Stimulated activated CD4-positive, alpha-beta T cell treated with anti-CD3 and anti-CD28 coated beads, Interleukin-12 subunit alpha, Interleukin-12 subunit beta, amount 100 ng/mL, for 48 hours (primary cell): Measurements from ENCODE around the gene IPO11.
"Not testable (repeated sequence)": the region's sequence is repeated elsewhere in the genome, so short reads cannot be mapped to it uniquely, and the experiment has no call there.

ENCODE experiments used
- DNase-seq, 3 donors: peaks; one replicate each; pipeline ENCODE4 v3.0.0-alpha.2; 2020; ENCODE audit warnings: low read depth in 2 of 3, low spot score in 1 of 3

IPO11 gene

DNA sequence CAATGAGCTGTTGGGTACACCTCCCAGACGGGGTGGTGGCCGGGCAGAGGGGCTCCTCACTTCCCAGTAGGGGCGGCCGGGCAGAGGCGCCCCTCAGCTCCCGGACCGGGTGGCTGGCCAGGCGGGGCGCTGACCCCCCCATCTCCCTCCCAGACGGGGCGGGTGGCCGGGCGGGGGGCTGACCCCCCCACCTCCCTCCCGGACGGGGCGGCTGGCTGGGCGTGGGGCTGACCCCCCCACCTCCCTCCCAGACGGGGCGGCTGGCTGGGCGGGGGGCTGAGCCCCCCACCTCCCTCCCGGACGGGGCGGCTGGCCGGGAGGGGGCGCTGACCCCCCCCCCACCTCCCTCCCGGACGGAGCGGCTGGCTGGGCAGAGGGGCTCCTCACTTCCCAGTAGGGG is 100.5 kb downstream of the IPO11 start:
- not testable (repeated sequence) for DNase-seq

- no peak for DNase-seq
These were observed 102.1 kb downstream of the IPO11 start for GRCh38 chr5:62514510-62515119.

DNA sequence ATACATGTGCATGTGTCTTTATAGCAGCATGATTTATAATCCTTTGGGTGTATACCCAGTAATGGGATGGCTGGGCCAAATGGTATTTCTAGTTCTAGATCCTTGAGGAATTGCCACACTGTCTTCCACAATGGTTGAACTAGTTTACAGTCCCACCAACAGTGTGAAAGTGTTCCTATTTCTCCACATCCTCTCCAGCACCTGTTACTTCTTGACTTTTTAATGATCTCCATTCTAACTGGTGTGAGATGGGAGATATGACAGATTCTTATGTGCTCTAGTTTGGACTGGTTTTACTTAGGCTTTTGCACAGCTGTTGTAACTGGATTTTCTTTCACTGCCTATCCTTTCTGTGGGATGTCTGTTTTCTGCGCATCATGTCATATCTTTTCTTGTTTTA is 108.2 kb downstream of the IPO11 start:
- not testable (repeated sequence) for DNase-seq

- DNase-seq: no peak
These were observed 108.8 kb downstream of the IPO11 start for GRCh38 chr5:62521319-62521718.

DNA sequence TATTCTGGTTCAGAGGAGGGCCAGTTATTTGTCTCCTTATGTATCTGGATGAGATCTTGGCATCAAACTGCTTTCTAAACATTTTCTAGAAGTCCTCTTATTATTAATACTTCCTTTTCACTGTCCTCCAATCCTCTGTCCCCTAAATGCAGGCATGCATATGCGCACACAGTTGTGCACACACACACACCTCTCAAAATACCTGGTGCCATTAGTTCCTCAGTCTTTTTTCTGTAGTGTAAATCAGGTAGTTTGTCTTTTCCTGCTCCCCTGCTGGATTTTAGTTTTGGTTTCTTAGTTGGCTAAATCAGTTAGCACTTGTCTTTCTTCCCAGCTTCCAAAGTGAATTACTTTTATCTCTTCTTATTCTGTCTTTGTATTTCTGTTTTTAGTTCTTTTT is 110.2 kb downstream of the IPO11 start:
- DNase-seq: no peak

GRCh38 chr5:62533597-62533996 is 121.0 kb downstream of the IPO11 start:
- DNase-seq: no peak

- DNase-seq: no peak
These were observed 122.1 kb downstream of the IPO11 start for GRCh38 chr5:62534461-62535236.

DNA sequence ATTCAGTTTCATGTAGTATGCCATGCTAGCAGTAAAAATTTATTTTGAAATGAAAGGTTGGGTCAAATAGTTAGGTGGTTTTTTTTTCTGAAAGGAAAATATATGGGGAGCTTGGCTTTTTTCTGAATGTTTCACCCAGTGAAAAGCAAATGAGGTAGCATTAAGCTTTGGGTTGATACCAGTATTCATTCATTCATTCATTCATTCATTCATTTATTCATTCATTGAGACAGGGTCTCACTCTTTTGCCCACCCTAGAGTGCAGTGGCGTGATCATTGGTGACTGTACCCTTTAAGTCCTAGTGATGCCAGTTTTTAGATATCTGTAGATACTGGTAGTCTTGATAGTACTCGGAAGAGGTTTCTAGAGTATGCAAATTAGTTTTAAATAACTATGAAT is 123.7 kb downstream of the IPO11 start:
- DNase-seq: no peak

DNA sequence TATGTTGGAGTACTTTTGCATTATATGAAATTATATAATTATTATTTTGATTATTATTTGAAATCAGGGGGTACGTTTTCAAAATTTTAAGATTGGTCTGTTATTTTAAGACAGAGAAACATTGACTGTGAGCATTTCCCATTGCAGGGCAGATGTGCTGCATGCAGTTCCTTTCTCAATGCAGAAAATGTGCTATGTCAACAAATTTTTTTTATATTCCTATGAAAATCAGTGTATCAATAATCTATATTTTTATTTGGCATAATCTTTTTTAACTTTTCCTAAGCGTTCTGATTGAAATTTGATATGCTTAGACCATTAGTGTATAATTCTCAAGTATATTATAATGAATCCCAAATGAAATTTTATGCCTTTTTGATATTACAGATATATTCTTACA is 124.2 kb downstream of the IPO11 start:
- no peak for DNase-seq

- peak in 1 of 3 donors; percentile 7 for DNase-seq
These were observed 125.7 kb downstream of the IPO11 start for GRCh38 chr5:62538017-62538942.

DNA sequence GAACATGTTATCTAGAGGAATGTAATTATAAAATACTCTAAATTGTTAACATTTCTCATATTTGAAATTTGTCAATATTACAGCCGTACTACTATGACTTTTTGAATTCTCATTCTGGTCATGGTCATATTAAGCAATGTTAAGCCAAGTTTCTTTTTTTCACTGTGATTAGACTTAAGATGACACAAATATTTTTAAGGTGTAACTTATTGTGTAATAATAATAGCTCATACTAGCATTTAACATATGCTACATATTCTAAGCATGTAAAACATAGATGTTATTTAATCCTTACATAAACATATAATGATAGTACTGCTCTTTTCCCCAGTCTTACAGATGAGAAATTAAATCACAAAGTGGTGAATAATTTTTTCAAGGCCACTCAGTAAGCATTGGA is 130.2 kb downstream of the IPO11 start:
- no peak for DNase-seq

- DNase-seq: no peak
These were observed 135.5 kb downstream of the IPO11 start for GRCh38 chr5:62547945-62548630.

DNA sequence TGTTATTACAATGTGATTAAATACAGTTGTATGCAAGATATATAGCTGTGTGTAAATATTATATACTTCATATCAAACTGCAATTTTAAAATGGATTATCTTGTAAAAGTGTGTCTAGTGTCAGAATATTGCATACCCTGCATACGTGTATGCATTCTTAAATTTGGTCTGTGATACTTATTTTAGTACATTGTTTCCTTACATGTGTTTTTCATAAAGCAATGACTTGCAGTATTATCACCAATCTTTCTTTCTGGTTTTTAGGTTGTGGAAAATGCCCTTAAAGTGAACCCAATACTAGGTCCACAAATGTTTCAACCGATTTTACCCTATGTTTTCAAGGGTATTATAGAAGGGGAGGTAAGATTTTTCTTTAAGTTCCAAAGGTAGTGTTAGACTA is 137.5 kb downstream of the IPO11 start:
- DNase-seq: no peak

DNA sequence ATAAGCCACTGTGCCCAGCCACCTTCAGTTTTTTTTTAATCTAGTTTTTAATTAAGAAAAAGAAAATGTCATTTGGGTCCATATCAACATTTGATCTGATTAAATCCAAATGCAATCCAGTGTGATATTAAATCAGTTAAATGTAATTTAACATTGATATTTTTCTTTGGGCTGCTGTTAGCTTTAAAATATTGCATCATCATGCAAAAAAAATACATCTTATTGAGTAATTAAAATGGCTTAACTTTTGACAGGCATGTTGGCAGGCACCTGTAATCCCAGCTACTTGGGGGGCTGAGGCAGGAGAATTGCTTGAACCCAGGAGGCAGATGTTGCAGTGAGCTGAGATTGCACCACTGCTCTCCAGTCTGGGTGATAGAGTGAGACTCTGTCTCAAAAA is 143.4 kb downstream of the IPO11 start:
- no peak for DNase-seq

GRCh38 chr5:62558941-62559340 is 146.4 kb downstream of the IPO11 start:
- DNase-seq: no peak

DNA sequence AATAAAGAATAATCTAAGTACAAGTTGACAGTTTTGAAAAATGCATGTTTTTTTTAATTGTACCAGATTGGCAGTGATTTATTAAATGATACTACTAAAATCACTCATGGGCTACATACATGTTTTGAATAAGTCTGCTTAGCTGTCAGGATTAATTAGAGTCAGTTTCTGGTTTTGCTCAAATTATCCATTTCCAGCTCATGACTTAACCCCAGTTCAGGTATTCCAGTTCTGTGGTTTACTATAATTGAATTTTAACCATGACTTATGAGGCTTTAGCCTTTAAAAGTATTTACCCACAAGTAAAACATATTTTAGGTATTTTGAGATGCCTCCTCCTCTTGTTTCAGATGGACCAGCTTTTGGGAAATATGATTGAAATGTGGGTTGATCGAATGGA is 148.2 kb downstream of the IPO11 start:
- no peak for DNase-seq

DNA sequence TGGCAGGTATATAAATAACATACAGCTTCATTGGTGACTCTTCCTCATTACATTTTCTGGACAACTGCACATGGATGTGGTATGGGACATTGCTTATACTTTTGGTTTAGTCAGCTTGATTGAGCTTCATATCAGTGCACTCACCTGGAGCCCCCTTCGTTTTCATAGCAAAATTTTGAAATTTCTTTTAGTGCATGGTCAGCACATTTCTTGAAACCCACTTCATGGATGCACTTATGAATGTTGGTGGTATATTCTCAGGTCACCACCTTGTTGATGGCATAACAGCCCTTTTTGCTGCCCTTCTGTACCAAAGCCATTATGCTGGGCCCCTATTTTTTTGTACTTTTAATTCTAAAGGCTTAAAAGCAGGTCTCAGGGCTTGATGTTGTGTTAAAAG is 149.3 kb downstream of the IPO11 start:
- no peak for DNase-seq

DNA sequence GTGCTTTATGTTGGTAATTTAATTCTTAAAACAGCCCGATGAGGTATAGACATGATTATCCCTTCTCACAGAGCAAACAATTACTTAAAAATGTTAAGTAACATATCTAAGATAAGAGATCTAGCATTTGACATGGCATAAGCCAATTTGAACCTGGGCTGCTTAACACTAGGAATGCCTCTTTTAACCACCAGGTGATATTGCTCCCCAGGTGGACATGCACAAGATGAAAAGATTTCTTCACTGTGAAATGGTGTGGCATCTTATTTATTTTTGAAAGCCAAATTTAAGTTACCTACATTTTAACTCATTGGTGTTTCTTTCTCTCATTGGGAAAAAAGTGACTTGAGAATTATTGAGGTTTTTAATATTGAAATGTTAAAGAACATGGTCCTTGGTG is 150.3 kb downstream of the IPO11 start:
- DNase-seq: no peak

DNA sequence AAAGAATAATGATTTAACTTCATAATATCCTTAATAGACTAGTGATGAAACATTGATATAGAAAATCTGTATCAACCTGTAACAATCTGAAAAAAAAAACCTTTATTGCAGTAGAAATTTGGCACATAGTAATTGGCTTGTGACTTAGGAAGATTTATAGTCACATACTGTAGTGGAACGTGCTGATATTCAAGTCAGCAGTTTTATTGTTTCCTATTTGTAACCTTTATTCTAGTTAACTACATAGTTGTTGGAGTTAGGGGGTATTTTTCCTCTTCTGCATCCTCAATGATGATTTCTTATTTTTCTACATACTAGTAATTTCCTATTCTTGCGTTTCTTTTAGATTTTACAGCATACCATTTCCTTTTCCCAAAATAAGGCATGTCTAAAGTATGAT is 151.5 kb downstream of the IPO11 start:
- no peak for DNase-seq

- DNase-seq: not testable (repeated sequence)
These were observed 153.2 kb downstream of the IPO11 start for GRCh38 chr5:62565740-62566139.

- no peak for DNase-seq
These were observed 155.6 kb downstream of the IPO11 start for GRCh38 chr5:62568143-62568542.
